NK-92 (cell line): ENCODE data around the gene PRKCA.

ENCODE experiments used
- DNase-seq: peaks from one replicate; lab custom pipeline; 2025; ENCODE audit not compliant: unreplicated experiment; lab: John Stamatoyannopoulos, UW

The PRKCA gene

GRCh38 chr17:66848496-66848895 lies 546.1 kb downstream of the PRKCA start:
- no peak for DNase-seq

GRCh38 chr17:66849032-66849655 lies 546.7 kb downstream of the PRKCA start:
- DNase-seq = no peak

- no peak for DNase-seq
These were observed 547.6 kb downstream of the PRKCA start for GRCh38 chr17:66849851-66850580.

GRCh38 chr17:66850692-66851091 lies 548.3 kb downstream of the PRKCA start:
- no peak for DNase-seq

- no peak for DNase-seq
These were observed 552.8 kb downstream of the PRKCA start for GRCh38 chr17:66855204-66855603.

- no peak for DNase-seq
These were observed 556.0 kb downstream of the PRKCA start for GRCh38 chr17:66858226-66859083.

- DNase-seq = no peak
These were observed 556.9 kb downstream of the PRKCA start for GRCh38 chr17:66859353-66859752.

GRCh38 chr17:66860204-66860603 lies 557.8 kb downstream of the PRKCA start:
- DNase-seq = no peak
